SK-N-SH (cell line): ENCODE measurements around the gene COL4A5. TPM values are rescaled to one million over a fixed set of nuclear protein-coding genes. Genes with fewer than 3 reads are reported as not detected.

Experiments used
- CTCF ChIA-PET: fragments of 300-600, 350-600 bp; formaldehyde crosslinking; extraction: SDS; loops from one replicate; lab custom pipeline; 2021; lab: Yijun Ruan, JAX
- POLR2A ChIA-PET: fragments of 350-600 bp; sonication (Branson Sonifier 250); formaldehyde crosslinking; extraction: SDS; loops from one replicate; lab custom pipeline; 2020; ENCODE audit warnings: antibody characterized with exemption, inconsistent platforms; lab: Yijun Ruan, JAX
- DNase-seq: peaks from one replicate; pipeline ENCODE4 v3.0.0; 2012
- H2AFZ ChIP-seq: fragments of 200-600 bp; sonication (generic); 2 replicates; pipeline ENCODE4 v1.8.1; 2016; ENCODE audit warnings: antibody characterized with exemption, mild to moderate bottlenecking, low read depth
- H3F3A ChIP-seq: fragments of 200-600 bp; sonication (generic); replicated peaks from 2 replicates; pipeline ENCODE3; 2016; ENCODE audit warnings: antibody characterized with exemption, mild to moderate bottlenecking; ENCODE audit not compliant: insufficient read depth
- H3K27ac ChIP-seq, 2 experiments: fragments of 200-500 bp in 1 of 2; fragments of 200-600 bp in 1 of 2; sonication (Bioruptor generic) in 1 of 2; sonication (generic), shearing (Covaris generic) in 1 of 2; 2 replicates each; pipeline versions ENCODE4 v1.5.1 to v1.6.1; 2014 to 2016; ENCODE audit warnings: low read depth in 2 of 2, inconsistent platforms in 1 of 2, low read length in 1 of 2, mild to moderate bottlenecking in 1 of 2, mixed read lengths in 1 of 2
- H3K27me3 ChIP-seq: fragments of 200-600 bp; sonication (generic), shearing (Covaris generic); 2 replicates; pipeline ENCODE4 v1.6.1; 2016; ENCODE audit warnings: mixed run types; ENCODE audit not compliant: insufficient read depth
- H3K36me3 ChIP-seq, 2 experiments: fragments of 200-500 bp in 1 of 2; fragments of 200-600 bp in 1 of 2; sonication (Bioruptor generic) in 1 of 2; sonication (generic) in 1 of 2; replicated peaks in 1 of 2; 2 replicates each; pipeline versions ENCODE3 to v1.5.1; 2014 to 2016; ENCODE audit warnings: low read length in 1 of 2, mild to moderate bottlenecking in 1 of 2; ENCODE audit not compliant: insufficient read depth in 2 of 2, control insufficient read depth in 1 of 2
- H3K4me1 ChIP-seq, 2 experiments: fragments of 200-500 bp in 1 of 2; fragments of 200-600 bp in 1 of 2; sonication (Bioruptor generic) in 1 of 2; sonication (generic), shearing (Covaris generic) in 1 of 2; 2 replicates each; pipeline versions ENCODE4 v1.5.1 to v1.6.1; 2014 to 2016; ENCODE audit warnings: low read depth in 1 of 2, low read length in 1 of 2, mixed run types in 1 of 2; ENCODE audit not compliant: insufficient read depth in 2 of 2, control insufficient read depth in 1 of 2
- H3K4me2 ChIP-seq: fragments of 200-600 bp; sonication (generic), shearing (Covaris generic); 2 replicates; pipeline ENCODE4 v1.6.1; 2017; ENCODE audit warnings: mixed run types
- H3K4me3 ChIP-seq, 2 experiments: fragments of 200-500 bp in 1 of 2; fragments of 200-600 bp in 1 of 2; sonication (Bioruptor generic) in 1 of 2; sonication (generic), shearing (Covaris generic) in 1 of 2; 2 replicates each; pipeline versions ENCODE4 v1.5.1 to v1.8.1; 2014 to 2016; ENCODE audit warnings: low read depth in 2 of 2, inconsistent platforms in 1 of 2, low read length in 1 of 2, mild to moderate bottlenecking in 1 of 2, mixed read lengths in 1 of 2, moderate library complexity in 1 of 2
- H3K79me2 ChIP-seq: fragments of 200-600 bp; sonication (generic); 2 replicates; pipeline ENCODE4 v1.8.1; 2017; ENCODE audit warnings: mild to moderate bottlenecking; ENCODE audit not compliant: insufficient read depth
- H3K9ac ChIP-seq: fragments of 200-600 bp; sonication (generic); 2 replicates; pipeline ENCODE4 v1.6.1; 2017; ENCODE audit warnings: mixed run types
- H3K9me2 ChIP-seq: fragments of 200-600 bp; sonication (generic); 2 replicates; pipeline ENCODE4 v1.6.1; 2017; ENCODE audit warnings: mixed run types
- H3K9me3 ChIP-seq: fragments of 200-600 bp; sonication (generic); 2 replicates; pipeline ENCODE4 v1.6.1; 2017; ENCODE audit warnings: mixed run types, mild to moderate bottlenecking, moderate library complexity
- H4K20me1 ChIP-seq: fragments of 200-600 bp; sonication (generic); 2 replicates; pipeline ENCODE4 v1.6.1; 2017; ENCODE audit warnings: mild to moderate bottlenecking, mixed run types; ENCODE audit not compliant: insufficient read depth
- ELF1 ChIP-seq: IDR thresholded peaks from 2 replicates; pipeline ENCODE4 v1.4.0; 2012
- EP300 ChIP-seq, 2 experiments: IDR thresholded peaks; 2 replicates each; pipeline versions ENCODE4 v1.4.0 to v1.6.1; 2012; ENCODE audit warnings: borderline replicate concordance in 1 of 2, low read depth in 1 of 2, low read length in 1 of 2
- EZH2phosphoT487 ChIP-seq: fragments of 200-600 bp; sonication (generic); IDR thresholded peaks from 2 replicates; pipeline ENCODE4 v1.6.1; 2017; ENCODE audit warnings: low read depth, mixed run types, mild to moderate bottlenecking, antibody characterized with exemption, moderate library complexity, borderline replicate concordance
- FOXJ3 ChIP-seq: sonication (generic); formaldehyde crosslinking; IDR thresholded peaks from 2 replicates; pipeline ENCODE4 v1.5.1; 2020; ENCODE audit warnings: mild to moderate bottlenecking, missing genetic modification reagents
- FOXM1 ChIP-seq: IDR thresholded peaks from 2 replicates; pipeline ENCODE4 v1.4.0; 2012; ENCODE audit warnings: low read depth, mild to moderate bottlenecking
- JUND ChIP-seq: IDR thresholded peaks from 2 replicates; pipeline ENCODE4 v1.4.0; 2012
- NFIC ChIP-seq: IDR thresholded peaks from 2 replicates; pipeline ENCODE4 v1.4.0; 2012; ENCODE audit warnings: borderline replicate concordance
- NRF1 ChIP-seq: IDR thresholded peaks from 2 replicates; pipeline ENCODE4 v1.6.1; 2012; ENCODE audit warnings: low read depth, mild to moderate bottlenecking, low read length
- POLR2AphosphoS5 ChIP-seq: IDR thresholded peaks from 2 replicates; pipeline ENCODE4 v1.6.1; 2012; ENCODE audit warnings: low read depth, low read length
- RCOR1 ChIP-seq: fragments of 150-350 bp; IDR thresholded peaks from 2 replicates; pipeline ENCODE4 v1.6.1; 2017; ENCODE audit warnings: antibody characterized with exemption, low read length
- RFX5 ChIP-seq: IDR thresholded peaks from 2 replicates; pipeline ENCODE4 v1.6.1; 2012; ENCODE audit warnings: mild to moderate bottlenecking, improper control_type of control experiment, low read length
- TEAD4 ChIP-seq: IDR thresholded peaks from 2 replicates; pipeline ENCODE4 v1.4.0; 2012; ENCODE audit warnings: mild to moderate bottlenecking, borderline replicate concordance; ENCODE audit not compliant: insufficient read depth
- WGBS: methylation state at CpG from one replicate; pipeline ENCODE4 v1.1.6; 2017; ENCODE audit warnings: low lambda C conversion rate; 5-methylcytosine and 5-hydroxymethylcytosine counted together
- polyA plus RNA-seq, 3 experiments: library from polyadenylated mRNA; depleted of rRNA; stranded (reverse); fragments of >200 nt; gene quantifications; 2 replicates each; pipeline ENCODE4 v1.2.3, GENCODE V29; 2012
- TF ChIP-seq, protein P1 (sequence below): IDR thresholded peaks from 2 replicates; pipeline ENCODE4 v1.4.0; 2012; ENCODE audit warnings: low read depth
- TF ChIP-seq, protein P2 (sequence below): IDR thresholded peaks from 2 replicates; pipeline ENCODE4 v1.4.0; 2012; ENCODE audit warnings: low read depth, borderline replicate concordance
- TF ChIP-seq, protein P3 (sequence below): IDR thresholded peaks from 2 replicates; pipeline ENCODE4; 2012
- TF ChIP-seq, protein P4 (sequence below): fragments of 150-350 bp; IDR thresholded peaks from 2 replicates; pipeline ENCODE4 v1.6.1; 2017; ENCODE audit warnings: antibody characterized with exemption, low read length, low read depth, borderline replicate concordance
- TF ChIP-seq, protein P5 (sequence below): fragments of 150-350 bp; IDR thresholded peaks from 2 replicates; pipeline ENCODE4 v1.6.1; 2016; ENCODE audit warnings: mild to moderate bottlenecking, low read depth, low read length

Gene COL4A5
- polyA plus RNA-seq, 1 of the 3 experiments (the other 2 are of a cell fraction) = 0.02 TPM

DNA sequence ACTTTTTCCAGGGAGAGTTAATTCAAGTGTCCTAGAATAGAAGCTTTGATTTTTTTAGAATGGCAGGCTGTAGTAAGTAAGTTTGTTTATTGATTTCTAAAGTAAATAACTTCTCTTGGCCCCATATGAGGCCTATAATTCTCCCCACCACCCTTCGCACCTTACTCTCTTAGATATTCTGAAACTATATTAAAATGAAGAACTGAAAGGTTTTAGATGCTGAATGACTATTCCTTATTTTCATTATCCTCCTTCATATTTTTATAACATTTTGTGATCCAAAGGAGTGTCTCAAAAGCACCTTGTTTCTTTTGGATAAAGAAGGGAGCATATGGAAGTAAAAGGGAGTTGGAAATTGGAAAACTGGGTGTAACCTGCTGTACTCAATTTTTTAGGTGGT lies 226.5 kb downstream of the COL4A5 start:
- 39% methylated on average over 1 of the region's 1 CpG for WGBS
- H3K4me2 ChIP-seq = no peak overlapping the region
- no peaks in the 10 kb centered on the region for H3K9me3 ChIP-seq
- H3K9me2 ChIP-seq = no peaks in the 10 kb centered on the region
- H3K27ac ChIP-seq = no peak overlapping the region
- no peak overlapping the region for H3K9ac ChIP-seq
- H3K4me3 ChIP-seq = no peak overlapping the region
- CTCF ChIA-PET = interaction anchor here (1.4 kb wide), 1 partner anchor 33 kb away, joined by 3 read pairs; no protein-coding TSS in a partner anchor
- no peaks in the 10 kb centered on the region for H3K79me2 ChIP-seq
- no peak for TF ChIP-seq JUND
- no peak for TF ChIP-seq NRF1
- POLR2A ChIA-PET = no interaction called here
- H4K20me1 ChIP-seq = no peaks in the 10 kb centered on the region
- H2AFZ ChIP-seq = no peak overlapping the region
- H3F3A ChIP-seq = no peaks in the 10 kb centered on the region
- no peaks in the 10 kb centered on the region for H3K36me3 ChIP-seq
- no peak for DNase-seq
- no peaks in the 10 kb centered on the region; the same call in 1 of the 2 replicates for H3K27me3 ChIP-seq
- H3K4me1 ChIP-seq = no peaks in the 10 kb centered on the region

DNA sequence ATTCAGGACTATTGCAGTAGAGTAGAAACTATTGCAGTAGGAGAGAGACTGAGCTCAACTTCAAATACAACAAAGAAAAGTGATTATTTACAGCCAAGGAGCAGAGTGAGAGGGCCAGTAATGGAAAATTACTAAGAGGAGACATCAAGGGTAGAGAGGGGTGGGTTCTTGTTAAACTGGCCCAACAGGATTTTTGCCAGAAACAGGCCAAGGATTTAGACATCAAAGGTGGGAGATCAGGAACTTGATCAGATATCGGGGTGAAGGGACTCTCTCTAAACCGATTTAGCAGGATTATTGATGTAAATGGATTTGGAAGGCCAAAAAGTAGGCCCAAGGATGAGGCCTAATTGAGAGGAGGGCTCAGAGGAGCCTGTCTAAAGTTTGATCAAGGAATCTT lies 231.9 kb downstream of the COL4A5 start:
- ChIA-PET CTCF (no interaction called here), POLR2A (no interaction called here)
- WGBS = 24% methylated on average over 2 of the region's 2 CpGs

DNA sequence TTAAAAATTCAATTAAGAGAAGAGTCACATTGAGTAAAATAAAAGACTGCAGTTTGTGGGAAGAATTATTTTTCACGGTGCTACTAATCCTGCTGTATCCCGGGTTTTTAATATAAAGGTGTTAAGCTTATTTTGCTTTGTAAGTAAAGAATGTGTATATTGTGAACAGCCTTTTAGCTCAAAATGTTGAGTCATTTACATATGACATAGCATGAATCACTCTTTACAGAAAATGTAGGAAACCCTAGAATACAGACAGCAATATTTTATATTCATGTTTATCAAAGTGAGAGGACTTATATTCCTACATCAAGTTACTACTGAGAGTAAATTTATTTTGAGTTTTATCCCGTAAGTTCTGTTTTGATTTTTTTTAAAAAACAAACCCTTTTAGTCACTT lies 257.1 kb downstream of the COL4A5 start:
- H3K4me1 ChIP-seq = no peaks in the 10 kb centered on the region
- no peaks in the 10 kb centered on the region for H3K9me2 ChIP-seq
- H3K27me3 ChIP-seq = peaks cover 26% of the 10 kb centered on the region; the same call in 1 of the 2 replicates
- no peaks in the 10 kb centered on the region for H3K9me3 ChIP-seq
- no peaks in the 10 kb centered on the region for H3K79me2 ChIP-seq
- H4K20me1 ChIP-seq = no peaks in the 10 kb centered on the region
- no peak for DNase-seq
- H3K4me3 ChIP-seq = no peak overlapping the region
- no peak overlapping the region for H3K9ac ChIP-seq
- H3K36me3 ChIP-seq = no peaks in the 10 kb centered on the region
- no peaks in the 10 kb centered on the region for H3F3A ChIP-seq
- 12% methylated on average over 3 of the region's 3 CpGs for WGBS
- ChIA-PET POLR2A (no interaction called here), CTCF (no interaction called here)
- H2AFZ ChIP-seq = no peak overlapping the region
- H3K27ac ChIP-seq = no peak overlapping the region
- H3K4me2 ChIP-seq = no peak overlapping the region
- TF ChIP-seq, protein P1, sequence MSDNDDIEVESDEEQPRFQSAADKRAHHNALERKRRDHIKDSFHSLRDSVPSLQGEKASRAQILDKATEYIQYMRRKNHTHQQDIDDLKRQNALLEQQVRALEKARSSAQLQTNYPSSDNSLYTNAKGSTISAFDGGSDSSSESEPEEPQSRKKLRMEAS = no peak
- TF ChIP-seq ELF1 (no peak), POLR2AphosphoS5 (no peak), FOXM1 (no peak), EZH2phosphoT487 (no peak), RCOR1 (no peak), TEAD4 (no peak), NRF1 (no peak), NFIC (no peak), RFX5 (no peak), FOXJ3 (CRISPR knock-in tag) (no peak)
- TF ChIP-seq, protein P2, sequence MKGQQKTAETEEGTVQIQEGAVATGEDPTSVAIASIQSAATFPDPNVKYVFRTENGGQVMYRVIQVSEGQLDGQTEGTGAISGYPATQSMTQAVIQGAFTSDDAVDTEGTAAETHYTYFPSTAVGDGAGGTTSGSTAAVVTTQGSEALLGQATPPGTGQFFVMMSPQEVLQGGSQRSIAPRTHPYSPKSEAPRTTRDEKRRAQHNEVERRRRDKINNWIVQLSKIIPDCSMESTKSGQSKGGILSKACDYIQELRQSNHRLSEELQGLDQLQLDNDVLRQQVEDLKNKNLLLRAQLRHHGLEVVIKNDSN = no peak
- TF ChIP-seq, protein P3, sequence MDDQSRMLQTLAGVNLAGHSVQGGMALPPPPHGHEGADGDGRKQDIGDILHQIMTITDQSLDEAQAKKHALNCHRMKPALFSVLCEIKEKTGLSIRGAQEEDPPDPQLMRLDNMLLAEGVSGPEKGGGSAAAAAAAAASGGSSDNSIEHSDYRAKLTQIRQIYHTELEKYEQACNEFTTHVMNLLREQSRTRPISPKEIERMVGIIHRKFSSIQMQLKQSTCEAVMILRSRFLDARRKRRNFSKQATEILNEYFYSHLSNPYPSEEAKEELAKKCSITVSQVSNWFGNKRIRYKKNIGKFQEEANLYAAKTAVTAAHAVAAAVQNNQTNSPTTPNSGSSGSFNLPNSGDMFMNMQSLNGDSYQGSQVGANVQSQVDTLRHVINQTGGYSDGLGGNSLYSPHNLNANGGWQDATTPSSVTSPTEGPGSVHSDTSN = no peak
- TF ChIP-seq, protein P4, sequence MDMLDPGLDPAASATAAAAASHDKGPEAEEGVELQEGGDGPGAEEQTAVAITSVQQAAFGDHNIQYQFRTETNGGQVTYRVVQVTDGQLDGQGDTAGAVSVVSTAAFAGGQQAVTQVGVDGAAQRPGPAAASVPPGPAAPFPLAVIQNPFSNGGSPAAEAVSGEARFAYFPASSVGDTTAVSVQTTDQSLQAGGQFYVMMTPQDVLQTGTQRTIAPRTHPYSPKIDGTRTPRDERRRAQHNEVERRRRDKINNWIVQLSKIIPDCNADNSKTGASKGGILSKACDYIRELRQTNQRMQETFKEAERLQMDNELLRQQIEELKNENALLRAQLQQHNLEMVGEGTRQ = no peak
- TF ChIP-seq, protein P5, sequence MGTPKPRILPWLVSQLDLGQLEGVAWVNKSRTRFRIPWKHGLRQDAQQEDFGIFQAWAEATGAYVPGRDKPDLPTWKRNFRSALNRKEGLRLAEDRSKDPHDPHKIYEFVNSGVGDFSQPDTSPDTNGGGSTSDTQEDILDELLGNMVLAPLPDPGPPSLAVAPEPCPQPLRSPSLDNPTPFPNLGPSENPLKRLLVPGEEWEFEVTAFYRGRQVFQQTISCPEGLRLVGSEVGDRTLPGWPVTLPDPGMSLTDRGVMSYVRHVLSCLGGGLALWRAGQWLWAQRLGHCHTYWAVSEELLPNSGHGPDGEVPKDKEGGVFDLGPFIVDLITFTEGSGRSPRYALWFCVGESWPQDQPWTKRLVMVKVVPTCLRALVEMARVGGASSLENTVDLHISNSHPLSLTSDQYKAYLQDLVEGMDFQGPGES = no peak

More for the DNA sequence above, 231.9 kb downstream of the COL4A5 start:
- Histone ChIP-seq H3K9ac (no peak overlapping the region), H3K79me2 (no peaks in the 10 kb centered on the region), H3K36me3 (no peaks in the 10 kb centered on the region), H2AFZ (no peak overlapping the region), H3K4me3 (no peak overlapping the region), H3K27ac (no peak overlapping the region), H3K4me1 (no peaks in the 10 kb centered on the region), H3K9me3 (no peaks in the 10 kb centered on the region), H3K4me2 (no peak overlapping the region), H3F3A (no peaks in the 10 kb centered on the region), H3K27me3 (no peaks in the 10 kb centered on the region; the same call in 1 of the 2 replicates), H4K20me1 (no peaks in the 10 kb centered on the region), H3K9me2 (no peaks in the 10 kb centered on the region)
- DNase-seq = no peak
- no peak for TF ChIP-seq EP300 (IDR thresholded peaks at IDR 0.05; ENCODE audit: borderline replicate concordance in 1 of 2, low read depth in 1 of 2, low read length in 1 of 2)
